ENCODE measurements around the gene PIK3R1.

GRCh38 chr5:68227532-68228160 is 12.1 kb downstream of the PIK3R1 start:
- TF ChIP-seq CTCF (optimal IDR thresholded peaks at IDR 0.05 in 1 of 3, IDR thresholded peaks at IDR 0.05 in 1 of 3, conservative IDR thresholded peaks at IDR 0.05 in 1 of 3; ENCODE audit: extremely low read depth in 1 of 3, insufficient read depth in 2 of 3, low read length in 3 of 3): no peak
- no peak for TF ChIP-seq EZH2 (IDR thresholded peaks at IDR 0.05; ENCODE audit: low read length)

Data from keratinocyte (primary cell).